HG02623 (cell line): ENCODE data around the gene ZFAND3.

ENCODE experiments used
- ATAC-seq: cut with Tn5 transposase; IDR thresholded peaks from one replicate; pipeline ENCODE4 v1.9.1; 2021; ENCODE audit warnings: moderate library complexity; ENCODE audit not compliant: unreplicated experiment

ZFAND3 gene

GRCh38 chr6:38193481-38194281 lies 374.2 kb downstream of the ZFAND3 start:
- ATAC-seq, result no peak

GRCh38 chr6:38194282-38194572 lies 374.7 kb downstream of the ZFAND3 start:
- ATAC-seq, result no peak

DNA sequence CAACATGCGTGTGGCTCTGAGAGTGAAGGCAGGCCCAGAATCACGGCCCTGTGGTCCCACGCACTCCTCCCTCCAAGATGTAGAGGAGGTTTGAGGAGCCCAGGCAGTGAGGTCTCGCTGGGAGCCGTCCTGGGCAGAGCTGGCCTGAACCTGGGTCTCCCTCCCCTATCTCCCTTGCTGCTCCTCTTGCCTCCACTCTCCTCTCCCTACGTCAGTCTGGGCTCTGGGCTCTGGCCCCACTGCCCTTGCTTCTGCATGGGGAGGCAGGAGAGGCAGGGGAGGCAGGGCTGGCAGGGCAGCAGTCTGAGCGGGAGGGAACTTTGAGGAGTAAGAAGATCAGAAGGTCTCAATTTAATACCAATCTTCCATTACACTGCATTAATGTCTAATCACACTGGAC lies 375.1 kb downstream of the ZFAND3 start:
- no peak for ATAC-seq

GRCh38 chr6:38195113-38195635 lies 375.6 kb downstream of the ZFAND3 start:
- no peak for ATAC-seq

DNA sequence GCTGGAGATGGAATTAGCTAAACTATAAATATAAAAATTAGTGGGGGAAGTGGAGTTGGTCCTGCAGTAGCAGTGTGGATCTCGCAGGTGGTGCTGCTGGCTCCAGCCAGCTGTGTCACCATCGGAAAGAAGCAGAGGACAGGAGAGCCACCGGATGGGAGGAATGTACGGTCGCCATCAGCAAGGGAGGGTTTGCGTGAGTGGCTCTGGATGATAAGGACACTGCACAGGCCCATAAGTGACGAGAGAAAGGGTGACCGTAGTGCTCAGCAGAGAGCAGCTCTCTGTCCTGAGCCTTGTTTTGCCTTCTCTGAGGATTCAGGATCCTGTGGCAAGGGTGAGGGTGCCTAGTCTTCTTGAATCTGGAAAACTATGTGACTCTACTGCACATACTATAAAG lies 378.7 kb downstream of the ZFAND3 start:
- no peak for ATAC-seq
